ENCODE data around the gene AOPEP.

The AOPEP gene

DNA sequence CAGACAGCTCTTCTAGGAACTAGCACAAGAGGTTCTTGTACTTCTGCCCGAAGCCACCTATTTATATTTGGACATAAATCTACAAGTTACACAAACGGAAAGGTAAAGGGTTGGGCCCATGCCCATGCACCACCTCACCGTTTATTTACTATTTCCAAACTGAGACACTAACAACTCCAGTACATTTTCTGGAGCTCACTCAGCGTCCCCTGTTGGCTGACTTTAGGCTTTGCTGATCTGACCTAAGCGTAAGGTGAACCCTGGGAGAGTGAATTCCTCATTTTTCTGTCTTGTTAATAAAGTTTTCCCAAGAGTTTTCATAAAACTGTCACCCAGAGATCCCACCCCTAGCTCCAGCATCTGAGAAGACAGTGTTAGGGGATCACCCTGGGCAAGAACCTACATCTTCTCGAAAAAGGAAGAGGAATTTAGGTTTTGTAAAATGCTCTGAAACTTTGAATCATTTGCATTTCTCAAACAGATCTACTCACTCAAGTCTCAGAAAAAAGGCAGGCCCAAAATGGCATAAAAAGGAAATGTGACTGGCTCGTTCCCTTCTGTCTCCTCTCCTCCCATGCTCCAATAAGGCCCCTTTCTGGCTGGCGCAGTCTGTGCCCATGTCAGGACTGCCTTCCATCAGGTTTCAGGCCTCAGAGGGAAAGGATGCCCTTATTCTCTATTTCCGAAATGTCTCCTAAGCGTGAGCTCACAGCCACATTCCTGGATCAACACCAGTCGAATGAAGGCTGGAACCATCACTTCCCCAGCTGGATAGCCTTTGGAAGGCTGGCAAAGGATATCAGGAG lies 389.7 kb downstream of the AOPEP start:
- DNase-seq (ENCODE audit: low spot score): no peak

DNA sequence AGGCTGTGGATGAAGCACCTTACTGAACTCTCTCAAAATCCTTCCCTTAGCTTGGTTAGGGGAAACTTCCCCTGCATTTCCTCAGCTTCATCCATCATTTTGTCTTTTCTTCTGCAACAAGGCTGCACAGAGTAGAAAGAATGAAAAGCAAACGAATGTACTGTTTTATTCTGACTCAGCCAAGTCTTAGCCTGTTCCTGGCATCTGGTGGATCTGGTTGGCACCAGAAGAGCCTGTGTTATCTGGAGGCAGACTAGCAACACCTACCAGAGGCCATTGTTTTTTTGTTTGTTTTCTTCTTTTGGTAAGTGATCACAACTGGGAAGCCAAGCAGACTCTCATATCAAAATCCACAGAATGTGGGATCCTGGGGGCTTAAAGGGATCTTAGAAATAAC lies 390.3 kb downstream of the AOPEP start:
- DNase-seq (ENCODE audit: low spot score): no peak

DNA sequence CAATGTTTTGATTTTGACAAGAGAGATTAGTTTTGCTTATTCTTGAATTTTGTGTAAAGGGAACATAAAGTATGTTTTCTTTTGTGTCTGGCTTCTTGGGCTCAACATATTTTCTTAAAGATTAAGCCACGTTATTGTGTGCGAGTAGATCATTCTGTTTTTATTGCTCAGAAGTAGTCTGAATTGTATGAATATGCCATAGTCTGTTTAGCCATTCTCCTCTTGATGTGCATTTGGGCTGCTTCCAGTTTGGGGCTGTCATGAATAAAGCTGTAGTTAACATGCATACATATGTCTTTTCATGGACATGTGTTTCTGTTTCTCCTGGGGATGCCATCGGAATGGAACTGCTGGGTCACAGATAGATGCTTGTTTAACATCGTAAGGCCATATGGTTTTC lies 392.1 kb downstream of the AOPEP start:
- DNase-seq (ENCODE audit: low spot score): no peak

DNA sequence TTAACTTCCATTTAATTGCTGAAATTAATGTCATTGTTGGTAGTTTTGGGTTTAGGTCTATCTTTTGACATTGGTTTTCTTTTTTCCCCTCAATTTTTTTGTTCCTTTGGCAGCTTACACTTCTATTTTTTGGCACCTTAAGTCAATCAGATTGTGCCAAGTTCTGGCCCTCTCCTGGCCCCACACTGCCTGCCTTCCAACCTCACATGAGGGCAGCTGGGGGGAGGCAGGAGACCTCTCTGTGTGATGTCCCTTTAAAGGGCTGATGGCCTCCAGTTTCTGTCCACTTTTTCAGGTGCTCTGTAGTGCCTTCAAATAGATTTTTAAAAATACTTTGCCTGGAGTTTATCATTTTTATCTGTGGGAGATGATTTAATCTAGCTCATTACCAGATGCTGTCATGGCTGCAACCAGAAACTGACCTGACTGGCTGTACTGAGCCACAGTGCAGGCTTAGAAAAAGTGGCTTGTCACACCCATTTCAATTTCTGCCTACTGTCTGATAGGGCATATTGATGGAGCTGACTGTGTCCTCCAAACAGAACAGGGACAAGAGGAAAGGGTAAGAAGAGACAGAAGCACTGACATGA lies 394.4 kb downstream of the AOPEP start:
- no peak for DNase-seq (ENCODE audit: low spot score)

- DNase-seq (ENCODE audit: low spot score): no peak
Measured at GRCh38 chr9:95124582-95125367, 398.3 kb downstream of the AOPEP start.

DNA sequence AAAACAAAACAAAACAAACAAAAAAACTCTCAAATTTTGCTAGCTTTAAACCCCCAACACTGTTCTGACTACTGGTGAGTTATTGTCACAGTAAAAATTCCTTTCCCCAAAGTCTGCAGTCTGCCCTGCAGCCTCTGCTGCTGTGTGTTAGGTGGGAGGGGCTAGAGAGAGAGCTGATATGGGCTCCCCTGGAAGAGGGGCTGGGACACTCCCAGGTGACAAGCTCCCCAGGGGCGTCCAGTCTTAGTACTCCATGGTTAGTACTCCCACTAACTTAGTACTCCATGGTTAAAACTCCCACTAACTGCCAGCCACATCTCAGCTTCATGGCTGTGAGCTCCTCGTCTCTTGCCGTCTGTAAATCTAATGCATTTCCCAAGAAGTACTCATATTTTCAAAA lies 399.2 kb downstream of the AOPEP start:
- no peak for DNase-seq (ENCODE audit: low spot score)

DNA sequence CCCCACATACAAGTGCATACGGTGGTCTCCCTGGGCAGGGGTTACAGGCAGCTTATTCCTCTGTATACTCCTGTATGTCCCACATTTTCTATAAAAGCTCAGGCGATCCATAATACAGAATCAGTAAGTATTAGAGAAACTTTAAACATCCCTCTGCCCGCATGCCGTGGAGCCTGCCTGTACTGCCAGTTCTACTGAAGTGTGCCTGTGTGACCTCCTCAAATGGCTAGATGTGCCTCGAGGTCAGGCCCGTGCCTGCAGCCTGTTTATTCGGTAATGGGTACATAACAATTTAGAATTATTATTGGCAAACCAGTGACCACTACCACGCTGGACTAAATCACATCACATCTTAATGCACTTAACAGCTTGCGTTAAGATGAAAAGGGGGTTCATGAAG lies 400.2 kb downstream of the AOPEP start:
- DNase-seq (ENCODE audit: low spot score): no peak

DNA sequence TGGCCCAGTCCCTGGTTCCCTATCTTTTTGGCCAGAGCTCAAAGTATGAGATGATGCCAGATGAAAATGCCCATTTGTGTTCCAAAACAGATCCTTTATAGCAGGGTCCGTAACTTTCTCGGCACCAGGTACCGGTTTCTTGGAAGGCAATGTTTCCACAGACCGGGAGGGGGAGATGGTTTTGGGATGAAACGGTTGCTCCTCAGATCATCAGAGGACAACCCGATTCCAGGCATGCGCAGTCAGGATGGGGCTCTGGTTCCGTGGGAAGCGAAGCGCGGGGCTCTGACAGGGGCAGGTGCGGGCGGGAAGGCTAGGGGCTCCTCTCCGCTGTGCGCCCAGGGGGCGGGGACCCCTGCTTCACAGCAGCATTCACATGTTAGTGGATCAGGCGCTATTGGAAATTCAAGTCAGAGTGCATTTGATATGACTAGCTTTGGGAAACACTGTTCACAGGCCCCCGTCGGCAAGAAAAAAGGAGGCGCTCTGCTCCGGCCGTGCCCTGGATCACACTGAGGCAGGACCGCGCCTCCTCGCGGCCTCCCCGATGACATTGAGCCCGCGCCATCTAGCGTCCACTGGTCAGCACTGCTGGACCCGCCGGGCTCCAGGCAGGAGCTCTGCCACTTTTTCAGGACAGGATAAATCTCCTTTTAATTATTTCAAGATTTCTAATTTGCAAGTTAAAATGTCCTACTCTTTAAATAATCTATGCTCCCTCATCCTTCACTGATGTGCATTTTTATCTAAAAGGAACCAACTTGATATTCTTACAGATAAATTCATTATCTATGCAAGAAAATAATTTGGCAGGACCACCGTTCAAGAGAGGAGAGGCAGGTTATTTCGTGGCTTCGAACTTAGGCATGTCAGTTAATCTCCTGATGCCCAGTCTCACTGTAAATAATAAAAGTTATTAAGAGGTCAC lies 401.0 kb downstream of the AOPEP start:
- DNase-seq (ENCODE audit: low spot score): peak; percentile 88

DNA sequence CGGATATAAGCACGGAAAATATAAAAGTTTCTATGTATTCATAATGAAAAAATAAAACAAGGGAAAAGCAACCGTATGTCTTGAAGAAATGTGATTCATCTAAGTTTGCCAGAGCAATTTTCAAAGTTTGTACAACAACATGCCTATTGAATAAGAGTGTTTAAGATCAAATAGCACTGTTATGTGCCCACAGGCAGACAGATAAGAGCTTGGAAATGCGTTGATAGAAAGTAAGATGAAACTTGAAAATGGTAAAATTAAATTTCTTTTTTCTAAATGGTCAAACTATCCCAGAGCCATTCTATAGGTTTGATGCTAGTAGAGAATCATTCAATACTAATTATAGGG lies 401.7 kb downstream of the AOPEP start:
- DNase-seq (ENCODE audit: low spot score): no peak

DNA sequence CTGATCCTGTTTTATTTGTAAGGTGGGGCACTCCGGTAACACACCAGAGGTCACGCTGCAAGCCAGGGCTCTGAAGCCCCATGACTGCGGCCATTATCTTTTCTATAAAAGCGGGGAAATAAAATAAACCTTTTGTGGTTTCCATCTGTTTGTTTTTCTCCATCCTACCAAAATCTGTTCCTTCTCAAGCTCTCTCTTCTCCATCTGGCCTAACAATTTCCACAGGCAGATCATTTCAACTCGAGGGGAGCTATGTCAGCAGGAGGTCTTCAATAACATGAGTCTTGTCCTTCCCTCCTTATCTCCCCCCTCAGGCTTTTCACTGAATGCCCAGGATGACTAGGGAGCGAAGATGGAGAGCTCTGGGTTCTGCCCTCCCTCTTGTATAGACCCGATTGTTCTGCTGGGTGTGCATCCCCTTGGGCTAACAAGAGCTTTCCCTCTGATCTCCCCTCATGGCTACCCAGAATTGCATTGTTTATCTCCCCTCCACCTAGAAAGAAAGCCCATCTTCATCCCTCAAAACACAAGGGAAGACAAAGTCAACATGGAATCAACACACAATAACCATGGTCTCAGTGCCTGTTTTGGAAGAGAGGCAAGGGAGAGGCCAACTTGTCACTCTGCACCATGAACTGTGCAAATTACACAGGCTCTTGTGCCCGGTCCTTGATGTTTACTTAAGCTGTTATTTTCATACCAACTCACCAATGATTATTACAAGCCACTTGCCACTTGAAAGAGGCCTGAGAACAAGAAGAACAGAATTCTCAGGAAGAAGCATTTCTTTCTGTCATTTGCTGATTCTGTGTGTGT lies 403.2 kb downstream of the AOPEP start:
- DNase-seq (ENCODE audit: low spot score): no peak

DNA sequence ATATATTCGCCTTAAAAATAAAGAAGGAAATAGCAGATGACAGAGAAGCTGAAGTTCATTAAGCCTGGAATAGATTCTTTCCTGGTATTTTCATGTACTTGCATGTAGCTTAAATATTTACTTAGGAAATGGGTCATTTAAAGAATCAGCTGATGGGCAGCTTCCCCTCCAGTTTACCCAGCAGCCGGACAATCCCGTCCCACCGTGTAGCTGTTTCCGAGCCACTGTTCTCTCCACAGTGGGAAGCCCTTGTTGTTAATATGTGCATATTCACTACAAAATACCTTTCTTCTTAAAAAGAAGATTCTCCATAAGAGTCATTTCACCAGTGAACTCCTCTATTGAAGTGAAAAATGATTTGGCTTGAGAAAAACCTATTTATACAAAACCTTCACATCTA lies 404.0 kb downstream of the AOPEP start:
- DNase-seq (ENCODE audit: low spot score): no peak

GRCh38 chr9:95131023-95131943 lies 404.8 kb downstream of the AOPEP start:
- peak; percentile 79 for DNase-seq (ENCODE audit: low spot score)

GRCh38 chr9:95132366-95133324 lies 406.1 kb downstream of the AOPEP start:
- no peak for DNase-seq (ENCODE audit: low spot score)

- no peak for DNase-seq (ENCODE audit: low spot score)
Measured at GRCh38 chr9:95133325-95133705, 406.8 kb downstream of the AOPEP start.

DNA sequence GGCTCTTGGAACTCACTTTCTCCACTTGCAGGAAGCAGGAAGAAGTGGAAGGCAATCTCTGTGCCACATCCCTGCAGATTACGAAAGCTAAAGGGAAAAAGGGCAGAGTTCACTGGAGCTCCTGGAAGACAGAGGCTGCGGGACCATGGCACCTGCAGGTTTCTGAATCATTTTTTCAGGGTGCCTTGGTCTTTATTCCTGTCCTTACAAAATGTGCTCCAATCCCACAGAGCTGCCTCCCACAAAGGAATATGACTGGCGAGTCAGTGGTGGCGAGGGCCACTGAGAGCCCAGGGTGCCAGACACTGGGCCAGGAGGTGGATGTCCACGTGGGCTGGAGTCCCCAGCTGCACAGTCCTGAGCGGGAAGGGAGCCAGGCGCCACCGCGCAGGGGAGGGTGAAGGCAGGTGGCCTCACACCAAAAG lies 408.0 kb downstream of the AOPEP start:
- no peak for DNase-seq (ENCODE audit: low spot score)

- DNase-seq (ENCODE audit: low spot score): no peak
Measured at GRCh38 chr9:95135756-95136155, 409.3 kb downstream of the AOPEP start.

Data from AG08396 (cell line).